Measurements from ENCODE around the gene ADGRB3. TPM values are rescaled to one million over a fixed set of nuclear protein-coding genes. Genes with fewer than 3 reads are reported as not detected.

The ADGRB3 gene
- total and polyA plus RNA-seq, 10 of the 15 experiments (the other 5 are each of a cell fraction or from before 2014, with no cell fraction given), result 0.03 to 0.06 TPM; not detected in 8

- TF ChIP-seq SKIL (IDR thresholded peaks at IDR 0.05; ENCODE audit: low read depth, poor library complexity, severe bottlenecking), result no peak
- TF ChIP-seq ATF2 (IDR thresholded peaks at IDR 0.05; ENCODE audit: low read length), result no peak
- no peak for TF ChIP-seq NFYA (IDR thresholded peaks at IDR 0.05; ENCODE audit: borderline replicate concordance, low read depth, low read length)
- no peak for TF ChIP-seq CBFB (IDR thresholded peaks at IDR 0.05; ENCODE audit: low read depth)
- TF ChIP-seq EED (IDR thresholded peaks at IDR 0.05; ENCODE audit: low read depth), result no peak
- no peak for TF ChIP-seq MTA2 (IDR thresholded peaks at IDR 0.05; ENCODE audit: low read depth)
Observed at GRCh38 chr6:69279805-69280204, 644.7 kb downstream of the ADGRB3 start (continued).

- DNase-seq (ENCODE audit: low read depth, low spot score) (no peak), ATAC-seq (no peak), FAIRE-seq (no peak)
- Histone ChIP-seq H3K79me2 (ENCODE audit: control insufficient read depth, insufficient read depth, low read length) (no peaks in the 10 kb centered on the region), H2AFZ (ENCODE audit: control insufficient read depth, low read depth, low read length) (no peak overlapping the region), H3K4me3 (no peak overlapping the region), H3K27ac (ENCODE audit: control insufficient read depth, insufficient read depth) (no peak overlapping the region), H3K9me3 (replicated peaks; ENCODE audit: control insufficient read depth, insufficient read depth, low read length) (no peaks in the 10 kb centered on the region), H3K4me2 (ENCODE audit: control insufficient read depth, insufficient read depth) (no peak overlapping the region), H3K27me3 (replicated peaks in 1 of 2; ENCODE audit: control insufficient read depth in 2 of 2, insufficient read depth in 2 of 2, low read length in 1 of 2) (no peaks in the 10 kb centered on the region), H3K9ac (ENCODE audit: control insufficient read depth, insufficient read depth, low read length) (no peak overlapping the region), H4K20me1 (ENCODE audit: control insufficient read depth, insufficient read depth) (no peaks in the 10 kb centered on the region), H3K36me3 (ENCODE audit: control insufficient read depth in 2 of 2, insufficient read depth in 2 of 2, low read length in 1 of 2) (no peaks in the 10 kb centered on the region), H3K4me1 (ENCODE audit: control insufficient read depth, insufficient read depth, low read length) (no peaks in the 10 kb centered on the region)
- WGBS (ENCODE audit: insufficient coverage, insufficient replicate concordance, low lambda C conversion rate, missing lambda C conversion rate), result 0% methylated on average over 1 of the region's 1 CpG
- ChIA-PET CTCF (no interaction called here), SMC1A (ENCODE audit: uncharacterized antibody, unreplicated experiment) (no interaction called here), POLR2A (no interaction called here), RAD21 (ENCODE audit: unreplicated experiment) (no interaction called here)
- BruUV-seq (replicated peaks), result no TSS peak
- intact Hi-C loops (cut with micrococcal nuclease; ENCODE audit: unreplicated experiment), result no loop called here
- TF ChIP-seq BRCA1 (IDR thresholded peaks at IDR 0.05; ENCODE audit: low read depth, low read length) (no peak), PML (IDR thresholded peaks at IDR 0.05; ENCODE audit: low read length) (no peak)
- in situ Hi-C loops (cut with MboI), result no loop called here
Observed at GRCh38 chr6:69280858-69281257, 645.8 kb downstream of the ADGRB3 start.
